CD14-positive monocyte (primary cell): ENCODE results near the gene ZRANB1. TPM values are rescaled to one million over a fixed set of nuclear protein-coding genes. Genes with fewer than 3 reads are reported as not detected.

ENCODE experiments used
- DNase-seq, 3 donors: peaks; one replicate each; pipeline ENCODE4 v3.0.0-alpha.2; 2011 to 2022
- H2AFZ ChIP-seq: 2 replicates; pipeline ENCODE4 v1.6.0; 2012; ENCODE audit warnings: mild to moderate bottlenecking, low read depth, low read length, inconsistent platforms; ENCODE audit not compliant: insufficient read depth, poor library complexity, severe bottlenecking
- H3K27ac ChIP-seq, 2 donors: 1 replicate in 1 of 2; 2 replicates in 1 of 2; pipeline ENCODE4 v1.5.1; 2012 to 2013; ENCODE audit warnings: low read length in 2 of 2, control low read depth in 1 of 2, inconsistent platforms in 1 of 2, low read depth in 1 of 2, mild to moderate bottlenecking in 1 of 2
- H3K27me3 ChIP-seq, 2 donors: one replicate each; pipeline versions ENCODE4 v1.6.0 to v1.6.1; 2011 to 2013; ENCODE audit warnings: low read length in 2 of 2; ENCODE audit not compliant: control insufficient read depth in 2 of 2, insufficient read depth in 2 of 2
- H3K36me3 ChIP-seq, 2 donors: replicated peaks in 1 of 2; 1 replicate in 1 of 2; 2 replicates in 1 of 2; pipeline versions ENCODE4 v1.5.1 to v1.6.1; 2012 to 2013; ENCODE audit warnings: low read length in 2 of 2, control low read depth in 1 of 2, inconsistent platforms in 1 of 2, mild to moderate bottlenecking in 1 of 2; ENCODE audit not compliant: insufficient read depth in 2 of 2, control insufficient read depth in 1 of 2
- H3K4me1 ChIP-seq, 2 donors: 1 replicate in 1 of 2; 2 replicates in 1 of 2; pipeline versions ENCODE4 v1.5.1 to v1.6.1; 2012 to 2013; ENCODE audit warnings: low read length in 2 of 2, control low read depth in 1 of 2, inconsistent platforms in 1 of 2, mild to moderate bottlenecking in 1 of 2, moderate library complexity in 1 of 2; ENCODE audit not compliant: insufficient read depth in 2 of 2, control insufficient read depth in 1 of 2
- H3K4me2 ChIP-seq: replicated peaks from 2 replicates; pipeline ENCODE3; 2012; ENCODE audit warnings: low read length, moderate library complexity, mild to moderate bottlenecking; ENCODE audit not compliant: poor library complexity, severe bottlenecking; ENCODE audit errors: extremely low read depth
- H3K4me3 ChIP-seq, 3 experiments: fragments of 200-600 bp in 1 of 3; sonication (generic) in 1 of 3; replicated peaks in 1 of 3; 1 replicate in 2 of 3; 2 replicates in 1 of 3; pipeline ENCODE4 v1.5.1; 2011 to 2013; ENCODE audit warnings: low read length in 3 of 3, mild to moderate bottlenecking in 3 of 3, control low read depth in 2 of 3, low read depth in 2 of 3, inconsistent platforms in 1 of 3, moderate library complexity in 1 of 3
- H3K79me2 ChIP-seq: 2 replicates; pipeline ENCODE4 v1.6.0; 2012; ENCODE audit warnings: mild to moderate bottlenecking, control low read depth, inconsistent platforms, low read length, moderate library complexity; ENCODE audit not compliant: insufficient read depth
- H3K9ac ChIP-seq: 2 replicates; pipeline ENCODE4 v1.6.0; 2017; ENCODE audit warnings: low read length, mild to moderate bottlenecking; ENCODE audit not compliant: insufficient read depth, poor library complexity, severe bottlenecking
- H3K9me3 ChIP-seq, 2 donors: replicated peaks in 1 of 2; 1 replicate in 1 of 2; 2 replicates in 1 of 2; pipeline versions ENCODE4 v1.5.1 to v1.6.1; 2012 to 2013; ENCODE audit warnings: low read length in 2 of 2, control low read depth in 1 of 2; ENCODE audit not compliant: control insufficient read depth in 1 of 2, insufficient read depth in 1 of 2
- H4K20me1 ChIP-seq: 2 replicates; pipeline ENCODE4 v1.6.0; 2012; ENCODE audit warnings: mild to moderate bottlenecking, low read length, control low read depth, moderate library complexity; ENCODE audit not compliant: insufficient read depth
- H3K27ac Mint-ChIP-seq, 7 donors: one replicate each; pipeline ENCODE4 v1.8.0; 2020; ENCODE audit warnings: mild to moderate bottlenecking in 7 of 7, mixed read lengths in 7 of 7, moderate library complexity in 6 of 7, inconsistent platforms in 2 of 7
- H3K27me3 Mint-ChIP-seq, 3 donors: one replicate each; pipeline ENCODE4 v1.8.0; 2021 to 2022; ENCODE audit warnings: low read depth in 3 of 3, mild to moderate bottlenecking in 3 of 3, mixed read lengths in 3 of 3, moderate library complexity in 3 of 3, inconsistent platforms in 1 of 3
- H3K36me3 Mint-ChIP-seq, 2 donors: one replicate each; pipeline ENCODE4 v1.8.0; 2020; ENCODE audit warnings: mixed read lengths in 2 of 2, inconsistent platforms in 1 of 2, mild to moderate bottlenecking in 1 of 2
- H3K4me1 Mint-ChIP-seq: one replicate; pipeline ENCODE4 v1.8.0; 2020; ENCODE audit warnings: mild to moderate bottlenecking, mixed read lengths
- H3K4me3 Mint-ChIP-seq, 2 donors: one replicate each; pipeline ENCODE4 v1.8.0; 2020; ENCODE audit warnings: mild to moderate bottlenecking in 2 of 2, mixed read lengths in 2 of 2, moderate library complexity in 1 of 2
- H3K9me3 Mint-ChIP-seq, 7 donors: one replicate each; pipeline ENCODE4 v1.8.0; 2020 to 2022; ENCODE audit warnings: mixed read lengths in 7 of 7, mild to moderate bottlenecking in 6 of 7, moderate library complexity in 6 of 7, inconsistent platforms in 2 of 7
- CTCF ChIP-seq: fragments of 200-600 bp; IDR thresholded peaks from one replicate; pipeline ENCODE4 v1.8.0; 2022; ENCODE audit warnings: antibody characterized with exemption, mild to moderate bottlenecking
- WGBS: methylation state at CpG from one replicate; pipeline ENCODE4 v1.1.5; 2013; ENCODE audit warnings: missing lambda C conversion rate; ENCODE audit not compliant: insufficient coverage; 5-methylcytosine and 5-hydroxymethylcytosine counted together
- intact Hi-C, 2 donors: fragments of 100-400 bp; cut with micrococcal nuclease; formaldehyde crosslinking; loops; one replicate each; pipeline versions ENCODE4 v1.15.0 to v1.15.1; 2023
- polyA plus RNA-seq, 3 donors: library from polyadenylated mRNA; depleted of rRNA in 1 of 3; unstranded in 2 of 3; stranded (reverse) in 1 of 3; fragments of 300-500 nt in 2 of 3; fragments of >200 nt in 1 of 3; fragmentation: Illumina TruSeq in 2 of 3; gene quantifications; 1 replicate in 2 of 3; 2 replicates in 1 of 3; pipeline ENCODE4 v1.2.3, GENCODE V29; 2012 to 2021

Gene ZRANB1
- polyA plus RNA-seq, 3 donors = 2.7 to 5.6 (median 3.1) TPM

- Mint-ChIP-seq H3K27ac (peak overlapping the region in 1 of 7 donors; percentile 9), H3K4me1 (peaks cover 9% of the 10 kb centered on the region)
- H4K20me1 ChIP-seq = peaks cover 76% of the 10 kb centered on the region
These were observed 10.2 kb downstream of the ZRANB1 start for GRCh38 chr10:124952123-124952522.

GRCh38 chr10:124953421-124953820 lies 11.5 kb downstream of the ZRANB1 start:
- H3K4me3 ChIP-seq = no peak overlapping the region
- no peaks in the 10 kb centered on the region for H3K27me3 ChIP-seq
- peaks cover 0 to 8% of the 10 kb centered on the region in 2 donors for H3K36me3 ChIP-seq
- no peak overlapping the region for H3K27ac ChIP-seq
- H3K4me1 ChIP-seq = peaks cover 18 to 22% of the 10 kb centered on the region in 2 donors
- H3K79me2 ChIP-seq = peaks cover 69% of the 10 kb centered on the region
- no peak for TF ChIP-seq CTCF
- no peaks in the 10 kb centered on the region for H3K9me3 ChIP-seq
- peaks cover 18 to 23% of the 10 kb centered on the region in 2 donors for H3K36me3 Mint-ChIP-seq
- peaks cover 76% of the 10 kb centered on the region for H4K20me1 ChIP-seq
- no peak overlapping the region for H3K4me3 Mint-ChIP-seq
- peak overlapping the region in 2 of 7 donors; percentile 20 to 21 for H3K27ac Mint-ChIP-seq
- no peak overlapping the region for H3K9ac ChIP-seq
- H2AFZ ChIP-seq = no peak overlapping the region
- H3K9me3 Mint-ChIP-seq = peaks cover 0 to 2% (median 0%) of the 10 kb centered on the region in 7 donors
- H3K4me2 ChIP-seq = no peak overlapping the region
- H3K4me1 Mint-ChIP-seq = peaks cover 22% of the 10 kb centered on the region
- WGBS = 100% methylated on average over 3 of the region's 3 CpGs
- intact Hi-C loops = no loop called here
- DNase-seq = no peak
- peaks cover 0 to 1% (median 0%) of the 10 kb centered on the region in 3 donors for H3K27me3 Mint-ChIP-seq

More at GRCh38 chr10:124952123-124952522, 10.2 kb downstream of the ZRANB1 start:
- H3K4me2 ChIP-seq = no peak overlapping the region
- H3K36me3 ChIP-seq = peaks cover 0 to 18% of the 10 kb centered on the region in 2 donors
- H2AFZ ChIP-seq = no peak overlapping the region
- H3K9me3 Mint-ChIP-seq = peaks cover 0 to 2% (median 0%) of the 10 kb centered on the region in 7 donors
- no peaks in the 10 kb centered on the region for H3K27me3 ChIP-seq
- intact Hi-C loops = no loop called here
- peaks cover 6 to 9% of the 10 kb centered on the region in 2 donors for H3K4me1 ChIP-seq
- H3K27ac ChIP-seq = no peak overlapping the region
- no peak overlapping the region for H3K4me3 ChIP-seq
- H3K4me3 Mint-ChIP-seq = no peak overlapping the region
- DNase-seq = no peak
- H3K9ac ChIP-seq = no peak overlapping the region
- 80% methylated on average over 4 of the region's 6 CpGs for WGBS
- H3K27me3 Mint-ChIP-seq = peaks cover 0 to 1% (median 0%) of the 10 kb centered on the region in 3 donors
- peaks cover 26 to 27% of the 10 kb centered on the region in 2 donors for H3K36me3 Mint-ChIP-seq
- peaks cover 76% of the 10 kb centered on the region for H3K79me2 ChIP-seq
- H3K9me3 ChIP-seq = no peaks in the 10 kb centered on the region
- TF ChIP-seq CTCF = no peak
